Hematopoietic multipotent progenitor cell treated with erythropoietin and hydrocortisone succinate and interleukin-3 and kit ligand, for 15 days (in vitro differentiated cells): ENCODE data around the gene C1orf35.
"Not testable (repeated sequence)": the region's sequence is repeated elsewhere in the genome, so short reads cannot be mapped to it uniquely, and the experiment has no call there.

Experiments
- DNase-seq: peaks from one replicate; pipeline ENCODE4 v3.0.0-alpha.2; 2015; ENCODE audit warnings: low spot score

C1orf35 gene

DNA sequence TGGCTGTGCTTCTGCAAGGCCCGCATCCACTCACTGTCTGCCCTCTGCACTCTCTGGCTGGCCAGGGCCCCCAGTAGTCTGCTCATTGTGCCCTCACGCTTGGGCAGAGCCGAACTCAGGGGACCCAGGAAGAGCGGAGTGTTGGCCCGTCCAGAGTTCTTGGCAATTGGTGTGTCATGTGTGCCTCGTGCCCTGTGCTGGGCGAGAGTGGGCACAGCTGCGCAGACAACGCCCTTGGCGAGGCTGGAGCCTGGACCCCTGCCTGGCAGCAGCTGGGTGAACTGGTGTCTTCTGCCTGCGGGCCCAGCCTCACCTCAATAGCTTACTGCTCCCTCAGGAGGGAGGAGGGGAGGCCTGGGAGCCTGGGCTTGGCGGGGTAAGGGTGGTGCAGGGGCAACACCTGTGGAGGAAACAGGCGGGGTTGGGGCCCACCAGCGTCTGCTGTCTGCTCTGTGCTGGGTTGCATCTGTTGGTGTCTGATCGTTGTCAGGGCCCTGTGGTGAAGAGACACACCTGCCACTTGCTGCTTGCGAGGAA is 39.1 kb upstream of the C1orf35 start:
- no peak for DNase-seq

DNA sequence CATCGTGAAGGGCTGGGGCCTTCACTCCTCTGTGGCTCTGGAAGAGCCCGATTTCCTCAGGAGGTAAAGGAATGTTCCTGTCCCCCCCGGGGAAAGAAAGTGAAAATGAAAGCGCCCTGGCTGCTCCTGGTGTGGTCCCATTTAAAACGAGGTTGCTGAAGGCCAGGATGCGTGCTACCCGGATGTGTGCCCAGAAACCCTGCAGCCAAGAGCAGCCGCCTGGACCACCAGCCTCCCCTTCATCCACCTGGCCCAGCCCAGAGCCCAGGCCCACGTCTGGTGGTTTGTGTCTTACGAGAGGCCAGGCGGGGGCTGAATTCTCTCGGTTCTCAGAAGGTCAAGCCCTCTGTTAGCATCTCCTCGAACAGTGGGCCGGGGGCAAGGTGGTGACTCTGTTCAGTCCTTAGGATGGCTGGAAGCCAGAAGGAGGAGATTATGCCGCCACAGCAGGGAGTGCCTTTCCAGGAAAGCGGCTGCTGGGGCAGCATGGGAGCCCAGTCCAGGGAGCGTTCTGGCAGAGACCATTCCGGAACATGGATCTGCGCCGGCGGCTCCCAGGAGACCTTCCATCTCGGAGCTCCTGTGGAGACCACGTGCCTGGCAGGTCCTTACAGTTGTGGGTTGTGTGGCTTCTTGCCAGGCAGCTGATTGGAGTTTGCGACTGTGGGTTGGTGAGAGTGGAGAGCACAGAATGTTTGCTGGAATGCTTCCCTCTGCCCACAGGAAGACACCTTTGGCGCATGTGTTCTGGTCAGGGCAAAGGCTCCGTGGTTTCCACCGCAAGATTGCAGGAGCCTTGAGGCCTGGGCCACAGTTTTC is 38.3 kb upstream of the C1orf35 start:
- DNase-seq, result peak; percentile 46

DNA sequence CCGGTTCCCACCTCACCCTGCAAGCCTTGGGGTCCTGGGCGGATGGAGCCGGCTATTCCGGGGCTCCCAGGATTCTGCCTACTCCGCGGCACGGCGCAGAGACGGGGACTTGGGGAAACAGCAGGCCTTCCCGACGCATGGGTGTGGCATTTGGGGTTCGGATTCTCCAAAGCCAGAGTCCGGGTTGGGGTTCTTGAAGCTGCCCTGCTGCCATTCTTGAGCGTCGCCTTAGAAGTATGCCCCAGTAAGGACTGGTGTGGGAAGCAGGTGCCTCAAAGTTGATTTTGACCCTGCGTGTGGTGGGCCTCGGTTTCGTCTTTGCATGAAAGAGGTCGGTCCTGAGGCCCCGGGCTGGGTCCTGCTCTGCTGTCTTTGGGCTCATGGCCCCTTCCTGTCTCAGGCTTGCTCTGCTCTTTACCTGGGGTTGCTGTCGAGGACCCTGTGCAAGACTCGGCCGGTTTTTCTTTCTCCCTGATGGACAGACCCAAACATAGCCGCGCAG is 37.6 kb upstream of the C1orf35 start:
- no peak for DNase-seq

DNA sequence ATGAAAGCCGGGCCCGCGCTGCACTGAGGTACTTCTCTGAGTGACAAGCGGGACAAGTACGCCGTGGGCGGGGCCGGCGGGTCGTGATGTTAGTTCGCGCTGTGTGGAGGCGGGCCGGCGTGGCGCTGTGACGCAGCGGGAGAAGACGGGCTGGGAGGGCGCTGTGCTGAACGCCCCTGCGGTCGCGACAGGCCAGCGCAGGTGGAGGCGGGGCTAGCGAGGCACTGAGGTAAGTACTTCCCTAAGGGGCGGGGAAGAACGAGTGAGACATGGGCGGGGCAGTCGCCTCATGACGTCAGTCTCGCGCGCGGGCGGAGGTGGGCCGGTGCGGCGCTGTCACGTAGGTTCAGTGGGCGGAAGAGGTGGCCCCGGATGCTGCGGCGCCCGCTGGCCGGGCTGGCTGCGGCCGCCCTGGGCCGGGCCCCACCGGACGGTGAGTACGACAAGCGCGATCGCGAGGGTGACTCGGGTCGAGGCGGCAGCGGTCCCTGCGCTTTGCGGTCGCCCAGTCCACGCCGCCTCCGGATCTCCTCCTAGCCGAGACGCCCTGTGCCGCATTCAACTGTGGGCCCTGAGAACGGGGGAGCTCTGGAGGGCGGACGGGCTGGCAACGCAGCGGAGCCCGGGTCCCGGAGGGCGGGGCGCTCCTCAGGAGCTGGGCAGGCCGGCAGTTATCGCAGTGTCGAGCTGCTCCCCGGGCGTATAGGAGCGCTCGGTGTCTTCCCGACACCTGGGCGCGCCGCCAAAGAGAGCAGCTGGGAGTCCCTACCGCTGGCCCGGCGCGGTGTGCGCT is 37.0 kb upstream of the C1orf35 start, which contains the start of gene GUK1:
Gene GUK1 (plus strand): TSS at position 349 of the 793 bp plus-strand sequence. CDS start 24 bp downstream, at position 373.
- peak; percentile 100 for DNase-seq

DNA sequence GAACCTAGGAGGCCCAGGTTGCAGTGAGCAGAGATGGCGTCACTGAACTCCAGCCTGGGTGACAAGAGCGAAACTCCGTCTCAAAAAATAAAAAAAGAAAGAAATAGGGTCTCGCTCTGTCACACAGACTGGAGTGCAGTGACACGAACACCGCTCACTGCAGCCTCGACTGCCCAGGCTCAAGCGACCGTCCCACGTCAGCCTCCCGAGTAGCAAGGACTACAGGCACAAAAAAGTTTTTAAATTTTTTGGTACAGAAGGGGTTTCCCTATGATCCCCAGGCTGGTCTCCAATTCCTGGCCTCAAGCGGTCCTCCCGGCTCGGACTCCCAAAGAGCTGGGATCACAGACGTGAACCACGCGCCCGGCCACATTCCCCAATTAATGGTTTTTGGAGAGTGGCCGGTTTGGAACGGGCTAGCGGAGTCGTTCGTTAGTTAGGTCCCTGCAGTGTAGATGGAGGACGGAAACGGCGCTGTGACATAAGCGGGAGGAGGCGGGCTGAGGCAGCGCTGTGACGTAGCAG is 36.3 kb upstream of the C1orf35 start:
- DNase-seq, result no peak

DNA sequence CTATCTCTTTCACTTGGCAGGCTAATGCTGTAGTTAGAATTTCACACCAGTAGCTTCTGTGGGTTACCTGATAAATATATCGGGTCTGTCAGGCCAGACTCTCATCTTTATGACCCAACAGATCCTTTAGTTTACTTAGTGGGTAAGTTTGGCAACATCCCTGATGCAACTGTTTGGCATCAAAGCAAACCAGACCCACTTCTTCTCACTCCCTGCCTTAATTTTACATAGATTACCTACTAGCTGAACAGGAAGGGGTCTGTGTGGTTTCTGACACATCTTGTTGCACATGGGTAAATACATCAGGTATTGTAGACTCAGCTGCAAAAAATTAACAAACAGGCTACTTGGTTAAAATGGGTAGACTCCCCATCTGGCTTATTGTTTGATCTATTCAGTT is 33.8 kb upstream of the C1orf35 start:
- DNase-seq, result peak; percentile 62

DNA sequence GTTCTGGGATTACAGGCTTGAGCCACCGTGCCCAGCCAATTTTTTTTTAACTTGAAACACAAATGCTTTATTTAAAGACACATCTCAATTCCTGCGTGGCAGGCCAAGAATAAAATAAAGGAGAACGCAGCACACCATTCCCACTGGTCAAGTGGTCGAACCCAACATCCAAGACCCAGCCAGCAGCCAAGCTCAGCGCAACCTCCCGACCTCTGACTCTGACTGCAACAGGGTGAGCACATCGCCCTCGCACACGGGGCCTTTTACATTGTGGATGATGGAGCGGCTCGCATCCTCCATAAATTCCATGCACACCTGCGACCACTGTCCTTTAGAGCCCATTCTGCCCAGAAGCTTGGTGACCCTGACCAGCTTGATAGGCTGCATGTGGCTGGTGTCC is 31.5 kb upstream of the C1orf35 start:
- DNase-seq, result no peak

DNA sequence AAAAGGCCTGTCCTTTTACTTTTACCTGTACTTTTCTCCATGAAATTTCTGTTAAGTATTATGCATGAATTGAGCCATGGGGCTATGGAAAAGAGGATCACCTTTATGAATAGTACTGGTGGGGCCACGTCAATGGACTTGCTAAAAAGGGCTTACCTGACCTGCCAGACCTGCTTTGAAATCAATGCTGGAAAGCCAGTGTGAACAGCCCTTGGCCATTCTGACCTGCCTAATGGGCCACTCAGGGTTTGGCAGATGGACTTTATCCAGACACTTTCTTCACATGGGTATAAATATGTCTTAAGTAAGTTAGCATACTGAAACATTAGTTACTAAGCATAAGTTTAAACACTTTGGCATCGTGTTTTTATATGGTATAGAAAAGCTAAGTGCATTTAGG is 28.6 kb upstream of the C1orf35 start:
- DNase-seq, result no peak

DNA sequence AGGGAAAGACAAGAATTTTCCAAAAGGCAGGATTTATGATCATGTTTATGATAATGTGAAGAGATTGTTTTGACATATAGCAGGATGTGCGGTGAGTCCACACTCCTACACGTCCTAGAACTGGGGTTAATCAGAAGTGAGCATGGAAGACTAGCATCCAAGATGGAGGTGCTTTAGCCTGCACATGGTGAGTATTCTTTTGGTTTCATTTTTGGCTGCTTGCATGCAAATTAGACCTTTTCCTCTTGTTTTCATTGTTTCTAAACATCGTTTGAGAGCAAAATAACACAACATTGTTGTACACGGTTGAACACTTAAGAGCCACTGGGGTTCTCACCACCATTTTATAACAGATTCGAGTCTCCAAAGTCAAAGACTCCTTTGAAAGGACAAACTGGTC is 22.1 kb upstream of the C1orf35 start:
- DNase-seq, result no peak

DNA sequence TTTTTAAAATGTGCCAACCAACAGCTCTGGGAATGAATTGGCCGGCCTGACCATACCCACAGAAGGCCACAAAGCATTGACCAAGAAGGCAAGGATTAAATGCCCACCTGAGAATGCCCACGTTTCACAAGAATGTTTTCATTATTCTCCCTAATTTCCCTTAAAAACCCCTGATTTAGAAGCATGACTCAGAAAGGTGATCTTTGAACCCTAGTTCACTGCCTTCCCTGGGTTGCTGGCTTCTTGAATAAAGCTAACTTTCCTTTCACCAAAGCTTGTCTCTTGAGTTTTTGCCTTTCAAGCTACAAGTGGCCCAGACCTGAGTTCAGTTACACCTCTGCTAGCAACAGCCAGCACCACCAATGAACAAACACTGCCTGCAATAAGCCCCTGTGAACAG is 20.4 kb upstream of the C1orf35 start:
- DNase-seq, result no peak

DNA sequence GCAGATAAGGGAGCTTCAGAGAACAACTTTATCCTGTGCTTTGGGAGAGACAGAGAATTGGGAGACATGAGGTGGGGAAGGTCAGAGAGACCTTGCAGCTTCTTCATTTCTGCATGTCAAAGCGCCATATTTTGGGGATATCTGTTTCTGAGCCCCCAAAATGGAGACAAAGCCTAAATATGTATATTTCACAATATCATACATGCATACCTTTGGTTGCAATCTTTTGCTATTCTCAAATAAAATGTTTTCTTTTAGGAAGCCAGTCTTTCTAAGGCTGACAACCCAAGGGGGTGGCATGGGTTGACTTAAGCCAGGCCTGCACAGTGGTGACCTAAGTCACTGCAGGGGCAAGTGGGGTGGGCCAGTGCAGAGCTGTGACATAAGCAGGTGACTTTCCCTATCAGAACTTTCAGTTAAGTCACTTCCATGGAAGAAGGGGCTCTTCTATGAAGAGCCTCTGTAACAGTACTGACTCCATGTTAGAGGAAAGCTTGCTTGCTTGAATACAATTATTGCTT is 19.9 kb upstream of the C1orf35 start:
- DNase-seq, result no peak

DNA sequence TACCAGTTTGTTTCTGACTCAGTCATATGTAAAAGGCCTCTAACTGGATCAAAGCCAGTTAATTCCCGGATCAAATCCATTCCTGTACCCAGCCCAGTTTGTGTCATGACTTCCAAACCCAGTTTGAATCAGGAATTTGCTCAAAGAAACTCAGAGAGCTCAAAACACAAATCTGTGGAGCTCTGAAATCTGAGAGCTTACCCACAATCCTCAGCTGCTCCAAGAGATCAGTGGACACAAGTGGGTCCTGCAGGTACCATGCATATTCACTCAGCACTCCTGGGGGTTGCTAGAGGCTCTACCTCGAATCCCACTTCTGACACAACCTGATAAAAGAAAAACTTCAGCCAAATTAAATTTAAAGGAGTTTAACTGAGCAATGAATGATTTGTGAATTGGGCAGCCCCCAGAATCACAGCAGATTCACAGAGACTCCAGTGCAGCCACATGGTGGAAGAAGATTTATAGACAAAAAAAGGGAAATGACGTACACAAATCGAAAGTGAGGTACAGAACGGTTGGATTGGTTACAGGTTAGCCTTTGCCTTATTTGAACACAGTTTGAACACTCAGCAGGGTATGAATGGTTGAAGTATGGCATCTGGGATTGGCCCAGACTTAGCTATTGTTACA is 17.8 kb upstream of the C1orf35 start:
- no peak for DNase-seq

DNA sequence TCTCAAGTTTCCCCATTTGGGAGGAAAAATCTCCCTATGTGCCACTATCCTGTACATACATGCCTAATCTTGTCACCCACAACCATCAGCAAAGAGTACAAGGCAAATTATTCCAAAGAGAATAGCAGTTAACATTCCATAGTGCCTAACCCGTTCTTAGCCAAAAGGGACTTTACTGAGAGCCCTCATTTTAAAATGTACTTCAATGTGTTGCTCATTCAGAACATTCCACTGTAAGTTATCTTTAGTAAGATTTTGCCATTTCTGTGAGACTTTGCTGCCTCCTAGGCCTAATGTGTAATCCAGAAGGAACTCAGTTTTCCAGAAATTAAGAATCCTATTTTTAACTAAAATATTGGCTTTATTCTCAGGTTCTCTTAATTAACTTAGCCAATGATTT is 17.2 kb upstream of the C1orf35 start:
- DNase-seq, result no peak

DNA sequence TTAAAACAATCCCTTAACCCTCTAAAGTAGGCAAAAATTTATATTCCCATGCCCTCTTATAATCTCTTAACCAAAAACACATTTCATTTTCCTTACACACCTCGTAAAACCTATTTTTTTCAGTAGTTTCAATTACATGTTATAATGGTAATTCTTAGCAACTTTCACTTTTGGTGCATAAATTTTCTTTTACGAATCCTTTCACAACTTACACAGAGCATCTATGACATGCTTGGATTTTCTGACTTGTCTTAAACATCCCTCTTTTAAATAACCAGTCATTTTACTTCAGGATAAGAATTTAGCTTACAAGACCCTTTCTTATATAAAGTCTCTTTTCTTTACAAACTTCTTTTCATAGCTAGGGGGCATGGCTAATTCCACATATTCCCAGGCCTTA is 14.9 kb upstream of the C1orf35 start:
- DNase-seq, result no peak

DNA sequence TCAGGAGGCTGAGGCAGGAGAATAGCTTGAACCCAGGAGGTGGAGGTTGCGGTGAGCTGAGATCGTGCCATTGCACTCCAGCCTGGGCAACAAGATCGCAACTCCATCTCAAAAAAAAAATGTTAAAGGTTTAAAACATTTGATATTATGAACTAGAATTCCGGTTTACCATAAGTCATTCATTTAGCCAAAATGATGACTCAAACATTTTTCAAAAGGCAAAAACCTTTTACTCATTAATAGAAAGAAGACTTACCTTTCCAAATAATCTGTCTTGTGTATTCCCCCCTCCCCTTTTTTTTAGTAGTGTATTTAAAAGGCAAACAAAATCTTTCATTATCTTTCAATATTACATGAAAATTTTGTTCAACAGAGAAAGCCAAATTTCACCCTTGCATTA is 14.2 kb upstream of the C1orf35 start:
- DNase-seq, result no peak

DNA sequence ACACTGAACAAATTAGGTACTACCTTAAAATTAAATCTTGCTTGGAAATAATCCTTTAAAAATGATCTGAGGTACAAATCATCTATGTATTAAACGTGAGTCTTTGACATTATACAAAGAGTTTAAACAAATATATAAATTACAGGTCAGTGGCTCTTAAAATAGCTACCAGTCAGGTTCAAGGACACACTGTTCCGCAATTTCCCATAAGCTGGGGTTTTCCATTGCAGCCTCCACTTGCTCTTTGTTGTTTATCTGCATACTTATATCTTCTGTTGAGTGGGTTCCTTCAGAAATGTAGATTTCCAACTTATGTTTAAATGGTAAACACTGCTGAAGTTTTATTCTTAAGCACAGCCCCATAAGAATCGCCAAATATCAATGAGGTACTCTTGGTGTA is 11.7 kb upstream of the C1orf35 start:
- DNase-seq, result no peak

DNA sequence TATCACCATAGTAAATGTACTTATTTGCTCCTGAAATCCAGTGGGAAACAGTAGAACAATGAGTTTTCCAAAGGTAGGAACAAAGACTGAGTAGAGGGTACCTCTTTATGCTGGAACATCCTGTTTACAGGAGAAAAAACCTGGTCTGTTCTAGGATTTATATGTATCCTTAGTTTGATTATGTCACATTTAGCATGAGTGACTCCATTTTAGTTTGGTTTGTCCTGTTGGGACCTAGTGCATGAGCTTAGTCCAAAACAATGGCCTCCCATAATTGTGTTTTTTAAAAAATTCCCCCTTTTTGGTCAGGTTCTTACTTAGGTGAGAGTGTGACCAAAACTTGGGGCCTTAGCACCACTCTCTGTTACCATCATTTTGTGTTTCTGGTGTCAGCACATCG is 9.5 kb upstream of the C1orf35 start:
- no peak for DNase-seq

DNA sequence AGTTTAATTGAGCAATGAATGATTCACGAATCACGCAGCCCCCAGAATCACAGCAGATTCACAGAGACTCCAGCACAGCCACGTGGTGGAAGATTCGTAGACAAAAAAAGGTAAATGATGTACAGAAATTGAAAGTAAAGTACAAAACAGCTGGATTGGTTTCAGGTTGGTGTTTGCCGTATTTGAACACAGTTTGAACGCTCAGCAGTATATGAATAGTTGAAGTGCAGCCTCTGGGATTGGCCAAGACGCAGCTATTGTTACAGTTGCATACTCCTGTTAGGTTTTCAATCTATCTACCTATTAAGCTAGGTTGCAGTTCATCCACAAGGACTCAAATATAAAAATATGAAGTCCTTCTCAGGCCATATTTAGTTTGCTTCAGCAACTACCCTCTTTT is 9.0 kb upstream of the C1orf35 start:
- no peak for DNase-seq

DNA sequence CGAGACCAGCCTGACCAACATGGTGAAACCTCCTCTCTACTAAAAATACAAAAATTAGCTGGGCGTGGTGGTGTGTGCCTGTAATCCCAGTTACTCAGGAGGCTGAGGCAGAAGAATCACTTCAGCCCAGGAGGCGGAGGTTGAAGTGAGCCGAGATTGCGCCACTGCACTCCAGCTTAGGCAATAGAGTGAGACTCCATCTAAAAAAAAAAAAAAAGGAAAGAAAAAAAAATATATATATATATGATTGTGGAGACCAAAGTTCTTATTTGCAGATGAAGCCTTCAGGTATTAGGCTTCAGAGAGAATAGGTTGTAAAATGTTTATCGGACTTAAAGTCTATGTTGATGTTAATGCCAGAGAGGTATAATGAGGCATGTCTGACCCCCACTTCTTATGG is 8.2 kb upstream of the C1orf35 start:
- not testable (repeated sequence) for DNase-seq

DNA sequence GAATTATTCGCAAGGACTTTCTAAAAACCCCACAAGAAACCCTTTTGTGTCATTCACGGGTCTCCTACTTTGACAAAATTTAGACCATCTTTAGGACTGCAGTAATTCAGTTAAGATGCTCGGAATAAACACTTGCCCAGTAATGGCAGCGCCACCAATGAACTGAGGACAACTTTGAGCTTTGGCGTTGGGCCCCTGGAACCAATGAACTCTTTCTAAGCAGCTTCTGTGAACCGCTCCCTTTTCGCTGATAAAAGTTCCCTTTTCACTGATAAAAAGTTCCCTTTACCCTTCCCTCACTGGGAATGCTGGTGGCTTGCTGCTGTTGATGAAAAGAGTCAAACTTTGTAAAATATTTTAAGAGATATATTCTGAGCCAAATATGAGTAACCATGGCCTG is 7.4 kb upstream of the C1orf35 start:
- no peak for DNase-seq

DNA sequence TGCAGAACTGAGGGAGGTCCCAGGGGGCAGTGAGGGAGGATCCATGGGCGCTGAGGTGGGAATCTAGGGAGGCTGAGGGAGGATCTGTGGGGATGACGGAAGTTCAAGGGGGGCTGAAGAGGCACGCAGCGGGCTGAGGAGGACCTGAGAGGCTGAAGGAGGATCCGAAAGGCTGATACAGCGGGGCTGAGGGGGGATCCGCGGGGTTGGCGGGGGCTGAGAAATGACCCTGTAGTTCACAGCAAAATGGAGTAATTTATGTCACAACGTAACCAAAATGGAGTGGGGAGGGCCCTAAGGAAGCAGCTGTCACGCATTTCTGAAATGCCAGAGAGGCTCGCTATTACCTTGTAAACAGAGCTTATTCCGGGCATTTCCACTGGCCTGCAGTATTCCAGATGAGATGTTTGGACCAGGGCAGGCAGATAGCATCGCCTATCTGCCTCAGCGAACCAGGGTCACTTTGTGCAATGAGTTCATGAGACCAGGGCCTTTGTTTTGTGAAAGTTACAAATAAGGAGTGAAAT is 6.9 kb upstream of the C1orf35 start:
- no peak for DNase-seq
